WTC11 (cell line): ENCODE measurements around the gene ZNF33A. TPM values are rescaled to one million over a fixed set of nuclear protein-coding genes. Genes with fewer than 3 reads are reported as not detected.
"Not testable (repeated sequence)": the region's sequence is repeated elsewhere in the genome, so short reads cannot be mapped to it uniquely, and the experiment has no call there.

Source experiments
- ATAC-seq: fragments of 200-7000 bp; cut with Tn5 transposase; 2 replicates; pipeline ENCODE4 v1.10.0; 2021; ENCODE audit warnings: mild to moderate bottlenecking, moderate library complexity
- CTCF ChIA-PET: fragments of 300-600 bp; sonication (Branson Sonifier 250); formaldehyde crosslinking; loops from one replicate; lab custom pipeline; 2021; ENCODE audit warnings: antibody characterized with exemption; lab: Charles Lee
- POLR2A ChIA-PET: fragments of 350-600 bp; sonication (Branson Sonifier 250); formaldehyde crosslinking; loops from one replicate; lab custom pipeline; 2021; ENCODE audit warnings: antibody characterized with exemption; lab: Charles Lee
- DNase-seq: peaks from one replicate; pipeline ENCODE4 v3.0.0; 2021; ENCODE audit warnings: low spot score
- H3K27ac Mint-ChIP-seq: 2 replicates; pipeline ENCODE4 v1.8.0; 2021; ENCODE audit warnings: mixed read lengths
- H3K27me3 Mint-ChIP-seq: 2 replicates; pipeline ENCODE4 v1.8.0; 2021; ENCODE audit warnings: low read depth, mild to moderate bottlenecking, moderate library complexity, mixed read lengths
- H3K36me3 Mint-ChIP-seq: 2 replicates; pipeline ENCODE4 v1.8.0; 2021; ENCODE audit warnings: mixed read lengths
- H3K4me1 Mint-ChIP-seq: 2 replicates; pipeline ENCODE4 v1.8.0; 2022; ENCODE audit warnings: mixed read lengths
- H3K4me3 Mint-ChIP-seq: 2 replicates; pipeline ENCODE4 v1.8.0; 2021; ENCODE audit warnings: mild to moderate bottlenecking, moderate library complexity, mixed read lengths
- H3K9me3 Mint-ChIP-seq: 2 replicates; pipeline ENCODE4 v1.8.0; 2021; ENCODE audit warnings: mixed read lengths
- ATF1 ChIP-seq: sonication (generic); formaldehyde crosslinking; IDR thresholded peaks from 2 replicates; pipeline ENCODE4 v1.8.1; 2023; ENCODE audit warnings: mild to moderate bottlenecking, moderate library complexity, missing genetic modification reagents
- ESRRA ChIP-seq: sonication (generic); formaldehyde crosslinking; IDR thresholded peaks from 2 replicates; pipeline ENCODE4 v1.8.1; 2022; ENCODE audit warnings: mild to moderate bottlenecking, missing genetic modification reagents, borderline replicate concordance
- FOXJ3 ChIP-seq: sonication (generic); formaldehyde crosslinking; IDR thresholded peaks from 2 replicates; pipeline ENCODE4 v1.9.0; 2021; ENCODE audit warnings: missing genetic modification reagents, mild to moderate bottlenecking, borderline replicate concordance
- FOXK1 ChIP-seq: sonication (generic); formaldehyde crosslinking; IDR thresholded peaks from 2 replicates; pipeline ENCODE4 v1.8.0; 2022; ENCODE audit warnings: mild to moderate bottlenecking, moderate library complexity, missing genetic modification reagents
- IRF2 ChIP-seq: sonication (generic); formaldehyde crosslinking; IDR thresholded peaks from 2 replicates; pipeline ENCODE4 v1.8.0; 2022; ENCODE audit warnings: low read depth, missing genetic modification reagents, borderline replicate concordance
- NFYB ChIP-seq: sonication (generic); formaldehyde crosslinking; conservative IDR thresholded peaks from 2 replicates; pipeline ENCODE4 v1.8.0; 2022; ENCODE audit warnings: low read depth, missing genetic modification reagents
- STAT6 ChIP-seq: sonication (generic); formaldehyde crosslinking; conservative IDR thresholded peaks from 2 replicates; pipeline ENCODE4 v1.8.1; 2023; ENCODE audit warnings: mild to moderate bottlenecking, low read depth, missing genetic modification reagents, moderate library complexity
- ZBTB21 ChIP-seq: sonication (generic); formaldehyde crosslinking; IDR thresholded peaks from 2 replicates; pipeline ENCODE4 v1.8.1; 2023; ENCODE audit warnings: mild to moderate bottlenecking, missing genetic modification reagents, borderline replicate concordance
- ZNF281 ChIP-seq: sonication (generic); formaldehyde crosslinking; IDR thresholded peaks from 2 replicates; pipeline ENCODE4 v1.8.0; 2023; ENCODE audit warnings: mild to moderate bottlenecking, missing genetic modification reagents
- ZNF425 ChIP-seq: fragments of 250-450 bp; sonication (Bioruptor Pico); conservative IDR thresholded peaks from 2 replicates; pipeline ENCODE4 v1.9.0; 2021; ENCODE audit warnings: mild to moderate bottlenecking
- ZSCAN18 ChIP-seq: fragments of 250-450 bp; sonication (Bioruptor Pico); IDR thresholded peaks from 2 replicates; pipeline ENCODE4 v2.1.2; 2022; ENCODE audit warnings: mild to moderate bottlenecking, moderate library complexity
- total RNA-seq: library from RNA; stranded (reverse); gene quantifications from 3 replicates; pipeline ENCODE4 v1.2.3, GENCODE V29; 2021

The ZNF33A gene
- total RNA-seq, 1 experiment from 2014 or later, result 32.2 TPM

GRCh38 chr10:37991655-37992054 is 18.8 kb upstream of the ZNF33A start (continued):
- TF ChIP-seq ZSCAN18 (CRISPR knock-in tag) (no peak), FOXK1 (CRISPR knock-in tag) (no peak), FOXJ3 (no peak), ZNF281 (CRISPR knock-in tag) (no peak), ZNF425 (CRISPR knock-in tag) (no peak), STAT6 (CRISPR knock-in tag) (no peak)

- Mint-ChIP-seq H3K4me1 (no peaks in the 10 kb centered on the region), H3K36me3 (peaks cover 42% of the 10 kb centered on the region), H3K27me3 (peaks cover 3% of the 10 kb centered on the region), H3K27ac (no peak overlapping the region), H3K9me3 (peaks cover 45% of the 10 kb centered on the region), H3K4me3 (no peak overlapping the region)
- CTCF ChIA-PET, result no interaction called here
- POLR2A ChIA-PET, result no interaction called here
- no peak for DNase-seq
- ATAC-seq, result no peak
- TF ChIP-seq ATF1 (CRISPR knock-in tag), result no peak
- no peak for TF ChIP-seq ZBTB21 (CRISPR knock-in tag)
- no peak for TF ChIP-seq NFYB (CRISPR knock-in tag)
- no peak for TF ChIP-seq IRF2 (CRISPR knock-in tag)
- TF ChIP-seq ESRRA, result no peak
- no peak for TF ChIP-seq ZNF425 (CRISPR knock-in tag)
These were observed 18.4 kb upstream of the ZNF33A start for GRCh38 chr10:37992083-37992482.

GRCh38 chr10:37998920-37999319 is 11.6 kb upstream of the ZNF33A start:
- H3K27ac Mint-ChIP-seq, ATAC-seq, DNase-seq, H3K4me1 Mint-ChIP-seq, H3K27me3 Mint-ChIP-seq, CTCF ChIA-PET, POLR2A ChIA-PET, H3K4me3 Mint-ChIP-seq: not testable (repeated sequence)
- Mint-ChIP-seq H3K36me3 (peaks cover 30% of the 10 kb centered on the region), H3K9me3 (peaks cover 37% of the 10 kb centered on the region)

- not testable (repeated sequence) for H3K4me1 Mint-ChIP-seq
These were observed 10.0 kb upstream of the ZNF33A start for GRCh38 chr10:38000474-38000873.

More at GRCh38 chr10:38000474-38000873, 10.0 kb upstream of the ZNF33A start:
- H3K4me3 Mint-ChIP-seq, ATAC-seq, H3K27ac Mint-ChIP-seq, DNase-seq, H3K27me3 Mint-ChIP-seq, POLR2A ChIA-PET, CTCF ChIA-PET: not testable (repeated sequence)
- Mint-ChIP-seq H3K36me3 (peaks cover 23% of the 10 kb centered on the region), H3K9me3 (peaks cover 36% of the 10 kb centered on the region)
